ENCODE data around the gene FXYD4. TPM values are rescaled to one million over a fixed set of nuclear protein-coding genes. Genes with fewer than 3 reads are reported as not detected.

The FXYD4 gene
- total RNA-seq, 1 donor from 2014 or later = not detected

DNA sequence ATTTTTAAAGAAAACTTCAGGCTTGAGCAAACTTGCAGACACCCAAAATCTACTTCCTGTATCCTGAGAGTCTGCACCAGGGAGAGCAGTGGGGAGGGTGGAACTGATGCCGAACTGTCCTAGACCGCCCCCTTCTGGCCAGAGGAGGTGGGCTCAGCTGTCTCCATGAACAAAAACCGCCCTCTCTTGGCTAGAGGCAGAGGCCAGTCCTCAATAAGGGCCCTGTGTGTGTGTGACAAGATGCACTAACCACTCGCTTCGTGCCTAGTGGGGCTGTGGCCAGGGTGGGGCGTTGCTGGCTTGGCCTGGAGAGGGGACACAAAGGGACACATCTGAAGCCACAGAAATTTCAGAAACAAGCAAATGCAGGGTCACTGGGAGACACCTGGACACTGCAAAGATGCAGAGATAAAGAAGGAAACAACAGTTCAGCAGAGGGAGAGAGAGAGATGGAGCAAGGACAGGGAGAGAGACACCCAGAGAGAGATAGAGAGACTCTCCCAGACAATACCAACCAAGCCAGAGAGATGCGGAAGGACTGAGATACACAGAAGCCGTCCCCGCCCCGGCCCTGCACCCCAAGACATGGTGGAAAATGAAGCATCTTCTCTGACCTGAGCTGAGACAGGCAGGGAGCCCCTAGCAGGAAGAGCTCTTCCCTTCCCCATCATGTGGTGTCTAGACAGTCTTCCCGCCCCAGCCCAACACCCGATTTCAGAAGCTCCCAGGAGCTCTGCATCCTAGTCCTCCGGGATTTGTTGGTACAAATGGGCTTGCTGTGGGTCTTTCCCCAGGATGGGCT lies 22.7 kb upstream of the FXYD4 start:
- no peak for DNase-seq (ENCODE audit: low read depth)
- no peak overlapping the region for H3K4me3 ChIP-seq (ENCODE audit: low read depth, low read length)
- TF ChIP-seq, protein P1, sequence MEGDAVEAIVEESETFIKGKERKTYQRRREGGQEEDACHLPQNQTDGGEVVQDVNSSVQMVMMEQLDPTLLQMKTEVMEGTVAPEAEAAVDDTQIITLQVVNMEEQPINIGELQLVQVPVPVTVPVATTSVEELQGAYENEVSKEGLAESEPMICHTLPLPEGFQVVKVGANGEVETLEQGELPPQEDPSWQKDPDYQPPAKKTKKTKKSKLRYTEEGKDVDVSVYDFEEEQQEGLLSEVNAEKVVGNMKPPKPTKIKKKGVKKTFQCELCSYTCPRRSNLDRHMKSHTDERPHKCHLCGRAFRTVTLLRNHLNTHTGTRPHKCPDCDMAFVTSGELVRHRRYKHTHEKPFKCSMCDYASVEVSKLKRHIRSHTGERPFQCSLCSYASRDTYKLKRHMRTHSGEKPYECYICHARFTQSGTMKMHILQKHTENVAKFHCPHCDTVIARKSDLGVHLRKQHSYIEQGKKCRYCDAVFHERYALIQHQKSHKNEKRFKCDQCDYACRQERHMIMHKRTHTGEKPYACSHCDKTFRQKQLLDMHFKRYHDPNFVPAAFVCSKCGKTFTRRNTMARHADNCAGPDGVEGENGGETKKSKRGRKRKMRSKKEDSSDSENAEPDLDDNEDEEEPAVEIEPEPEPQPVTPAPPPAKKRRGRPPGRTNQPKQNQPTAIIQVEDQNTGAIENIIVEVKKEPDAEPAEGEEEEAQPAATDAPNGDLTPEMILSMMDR (conservative IDR thresholded peaks at IDR 0.05; ENCODE audit: low read depth, low read length) = peak; percentile 100

DNA sequence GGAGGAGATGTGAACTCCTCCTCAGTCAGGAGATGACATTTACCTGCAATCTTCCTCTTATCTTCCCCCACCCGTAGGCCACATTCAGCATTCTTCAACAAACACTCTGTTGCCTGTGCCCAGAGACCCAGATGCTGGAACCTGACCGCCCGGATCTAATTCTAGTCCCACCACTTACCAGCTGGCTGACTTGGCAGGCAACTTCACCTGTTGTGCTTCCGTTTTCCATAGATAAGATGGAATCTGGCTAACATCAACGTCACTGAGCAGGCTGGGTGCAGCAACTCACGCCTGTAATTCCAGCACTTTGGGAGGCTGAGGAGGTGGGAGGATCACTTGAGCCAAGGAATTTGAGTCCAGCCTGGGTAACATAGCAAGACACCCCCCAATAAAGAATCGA lies 21.3 kb upstream of the FXYD4 start:
- H3K4me3 ChIP-seq (ENCODE audit: low read depth, low read length) = no peak overlapping the region
- no peak for DNase-seq (ENCODE audit: low read depth)
- TF ChIP-seq, protein P1 (conservative IDR thresholded peaks at IDR 0.05; ENCODE audit: low read depth, low read length) = no peak

DNA sequence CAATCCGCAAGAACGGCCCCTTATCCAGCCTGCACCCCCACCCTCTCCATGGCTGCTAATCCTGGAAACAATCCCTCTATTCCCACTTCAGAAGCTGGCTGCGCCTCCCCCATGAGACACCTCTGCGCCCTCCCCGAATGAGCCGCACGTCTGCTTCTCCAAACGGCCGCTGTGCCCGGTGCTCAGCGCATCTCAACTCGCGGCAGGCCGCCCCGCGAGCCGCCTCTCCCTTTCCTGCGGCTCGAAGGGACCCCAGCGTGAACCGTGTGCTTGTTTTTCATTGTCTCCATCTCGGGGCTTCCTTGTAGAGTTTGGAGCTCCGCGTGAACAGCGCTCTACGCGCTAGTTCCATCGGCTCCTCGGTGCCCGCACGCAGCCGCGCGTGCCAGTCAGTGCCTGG lies 20.8 kb upstream of the FXYD4 start:
- TF ChIP-seq, protein P1 (conservative IDR thresholded peaks at IDR 0.05; ENCODE audit: low read depth, low read length) = no peak
- no peak for DNase-seq (ENCODE audit: low read depth)
- peak overlapping the region; percentile 11 for H3K4me3 ChIP-seq (ENCODE audit: low read depth, low read length)

DNA sequence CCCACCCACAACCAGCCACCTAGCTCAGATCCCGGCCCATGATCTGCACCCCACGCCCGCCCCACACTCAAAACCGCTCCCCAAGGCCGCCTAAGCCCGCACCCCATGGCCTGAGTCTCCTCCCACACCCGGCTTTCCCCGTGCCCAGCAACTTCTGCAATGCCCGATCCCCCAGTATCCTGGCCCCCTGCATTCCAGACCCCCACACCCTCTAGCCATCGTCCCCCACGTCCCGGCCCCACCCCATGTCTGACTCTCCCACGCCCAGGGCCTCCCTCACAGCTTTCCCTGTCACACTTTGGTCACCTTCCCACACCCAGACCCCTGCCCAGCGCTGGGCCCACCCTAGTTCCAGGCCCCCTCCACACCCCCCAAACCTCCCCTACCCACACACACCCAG lies 20.1 kb upstream of the FXYD4 start:
- no peak for DNase-seq (ENCODE audit: low read depth)
- H3K4me3 ChIP-seq (ENCODE audit: low read depth, low read length) = no peak overlapping the region
- TF ChIP-seq, protein P1 (conservative IDR thresholded peaks at IDR 0.05; ENCODE audit: low read depth, low read length) = no peak

DNA sequence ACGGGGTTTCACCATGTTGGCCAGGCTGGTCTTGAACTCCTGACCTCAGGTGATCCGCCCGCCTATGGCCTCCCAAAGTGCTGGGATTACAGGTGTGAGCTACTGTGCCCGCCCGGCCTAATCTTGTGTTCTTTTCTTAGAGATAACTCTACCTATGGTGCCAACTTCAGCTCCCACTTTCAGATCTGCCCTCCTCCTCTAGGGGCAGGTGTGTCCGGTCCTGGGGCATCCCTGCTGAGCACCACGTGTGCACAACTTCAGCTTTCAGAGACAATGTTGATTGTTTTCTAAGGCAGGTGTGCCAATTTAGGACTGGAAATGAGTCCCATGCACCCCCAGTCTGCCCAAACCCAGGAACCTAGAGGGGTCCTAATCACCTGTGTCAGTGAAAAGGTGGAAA lies 18.5 kb upstream of the FXYD4 start:
- H3K4me3 ChIP-seq (ENCODE audit: low read depth, low read length) = no peak overlapping the region
- DNase-seq (ENCODE audit: low read depth) = no peak
- TF ChIP-seq, protein P1 (conservative IDR thresholded peaks at IDR 0.05; ENCODE audit: low read depth, low read length) = no peak

DNA sequence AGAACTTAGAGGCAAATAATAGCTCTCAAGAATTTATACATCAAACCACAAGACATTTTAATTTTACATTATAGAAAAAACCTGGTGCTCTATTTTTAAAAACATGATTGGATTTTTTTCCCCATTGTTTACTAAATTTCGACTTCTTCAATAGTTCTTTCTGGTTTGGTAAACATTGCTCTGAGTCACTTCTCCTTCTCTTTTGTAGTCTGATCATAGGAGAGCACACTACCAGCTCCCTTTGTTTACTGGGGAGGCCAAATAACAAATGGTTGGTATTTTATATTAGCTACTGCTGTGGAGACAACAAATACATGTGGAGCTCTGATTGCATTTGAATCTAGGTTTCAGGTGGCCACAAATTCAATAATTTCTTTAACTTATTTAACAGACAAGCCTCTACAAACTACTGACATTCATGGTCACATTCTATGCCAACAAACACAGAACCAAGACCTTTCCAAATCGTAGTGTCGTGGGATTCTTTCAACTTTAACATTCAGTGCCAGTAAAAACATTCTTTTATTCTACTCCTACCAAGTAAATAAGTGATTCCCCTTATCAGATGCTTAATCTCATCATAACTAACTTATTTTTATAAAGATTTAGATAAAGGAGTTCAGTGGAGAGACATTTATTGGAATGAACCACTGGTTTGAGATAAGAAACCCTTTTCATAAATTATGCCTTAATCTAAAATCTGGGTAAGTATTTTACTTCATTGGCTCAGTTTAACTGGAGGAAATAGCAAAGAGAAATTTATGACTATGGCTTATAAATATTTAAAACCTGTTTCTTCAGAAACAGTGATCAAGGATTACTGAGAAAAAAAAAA lies 17.7 kb upstream of the FXYD4 start:
- H3K4me3 ChIP-seq (ENCODE audit: low read depth, low read length) = no peak overlapping the region
- DNase-seq (ENCODE audit: low read depth) = no peak
- TF ChIP-seq, protein P1 (conservative IDR thresholded peaks at IDR 0.05; ENCODE audit: low read depth, low read length) = no peak

Data from epithelial cell of proximal tubule (primary cell).